DND-41 (cell line): ENCODE results near the gene KCNMB1.

ENCODE experiments used
- CTCF ChIP-seq: IDR thresholded peaks from 2 replicates; pipeline ENCODE4 v1.5.1; 2012; ENCODE audit warnings: borderline replicate concordance, low read length, moderate library complexity, mild to moderate bottlenecking; ENCODE audit not compliant: poor library complexity, severe bottlenecking; ENCODE audit errors: extremely low read depth
- EZH2 ChIP-seq: IDR thresholded peaks from 3 replicates; pipeline ENCODE4 v1.6.1; 2012; ENCODE audit warnings: borderline replicate concordance, low read depth, mild to moderate bottlenecking, moderate library complexity, low read length, inconsistent platforms; ENCODE audit not compliant: severe bottlenecking

GRCh38 chr5:170390472-170390871 lies 1.3 kb upstream of the KCNMB1 start:
- no peak for TF ChIP-seq EZH2
- no peak for TF ChIP-seq CTCF
